ENCODE results near the gene ETV6.

Gene ETV6

DNA sequence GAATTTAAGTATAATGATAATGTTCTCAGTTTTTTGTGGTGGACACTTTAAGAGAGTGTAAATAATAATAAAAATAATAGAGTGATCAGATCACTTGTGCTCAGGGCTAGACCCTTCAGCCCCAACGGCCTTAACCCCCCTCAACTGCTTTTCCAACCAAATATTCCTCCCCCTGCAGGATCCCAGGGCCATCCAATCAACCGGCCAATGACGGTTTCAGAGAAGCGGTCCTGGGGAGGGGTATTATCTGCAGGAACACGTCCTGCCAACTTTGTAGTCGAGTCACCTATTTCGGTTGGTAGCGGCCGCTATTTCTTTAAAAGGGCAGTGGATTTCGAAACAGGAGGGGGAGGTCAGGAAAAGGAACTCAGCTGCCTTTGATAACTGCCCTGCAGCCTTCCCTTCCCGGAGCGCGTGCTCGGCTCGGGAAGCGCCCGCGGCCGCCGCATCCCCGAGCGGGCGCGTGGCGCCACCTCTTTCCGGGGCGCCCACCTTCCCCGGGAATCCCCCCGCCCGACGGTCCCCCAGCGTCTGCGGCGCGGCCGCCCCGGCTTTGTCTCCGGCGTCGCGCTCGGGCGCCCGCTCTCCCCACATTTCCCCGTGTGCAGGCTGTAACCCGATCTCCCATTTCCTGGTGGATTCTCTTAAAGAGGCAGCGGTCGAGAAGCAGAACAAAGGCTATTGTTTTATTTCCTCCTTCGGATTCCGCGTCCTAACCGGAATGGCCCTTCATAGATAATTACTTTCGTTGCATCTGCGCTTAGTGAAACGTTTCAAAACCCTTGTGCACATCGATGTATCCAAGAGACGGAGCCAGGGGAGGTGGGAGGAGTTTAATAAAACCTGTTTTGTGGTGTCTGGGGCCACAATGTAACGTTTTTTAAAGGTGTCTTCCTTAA lies 711 bp upstream of the ETV6 start:
- H3K27ac ChIP-seq (ENCODE audit: low read length): peak overlapping the region; percentile 87
- peak; percentile 54 for ATAC-seq (ENCODE audit: insufficient read depth, low read depth)

GRCh38 chr12:11650286-11651281 lies 1.1 kb downstream of the ETV6 start:
- peak overlapping the region; percentile 67 for H2AFZ ChIP-seq (ENCODE audit: low read depth, low read length)
- peaks cover 58% of the 10 kb centered on the region for H3K79me2 ChIP-seq (ENCODE audit: insufficient read depth, low read length)
- peaks cover 27% of the 10 kb centered on the region; the same call in 1 of the 2 replicates for H4K20me1 ChIP-seq (ENCODE audit: insufficient read depth, low read length)
- H3K4me1 ChIP-seq (ENCODE audit: insufficient read depth, low read length): peaks cover 45% of the 10 kb centered on the region
- ATAC-seq (ENCODE audit: insufficient read depth, low read depth): peak; percentile 31
- H3K4me2 ChIP-seq (ENCODE audit: insufficient read depth, low read length): peak overlapping the region; percentile 63
- no peaks in the 10 kb centered on the region for H3K27me3 ChIP-seq (ENCODE audit: insufficient read depth, low read length, poor library complexity)
- peaks cover 3% of the 10 kb centered on the region; the same call in 1 of the 2 replicates for H3K36me3 ChIP-seq (ENCODE audit: insufficient read depth, low read length)
- H3K9me3 ChIP-seq (ENCODE audit: insufficient read depth, low read length, severe bottlenecking): no peaks in the 10 kb centered on the region
- H3K9ac ChIP-seq (ENCODE audit: low read depth, low read length): peak overlapping the region; percentile 88
- TF ChIP-seq EZH2 (IDR thresholded peaks at IDR 0.05; ENCODE audit: borderline replicate concordance, low read depth, low read length, severe bottlenecking): no peak
- TF ChIP-seq, protein P1, sequence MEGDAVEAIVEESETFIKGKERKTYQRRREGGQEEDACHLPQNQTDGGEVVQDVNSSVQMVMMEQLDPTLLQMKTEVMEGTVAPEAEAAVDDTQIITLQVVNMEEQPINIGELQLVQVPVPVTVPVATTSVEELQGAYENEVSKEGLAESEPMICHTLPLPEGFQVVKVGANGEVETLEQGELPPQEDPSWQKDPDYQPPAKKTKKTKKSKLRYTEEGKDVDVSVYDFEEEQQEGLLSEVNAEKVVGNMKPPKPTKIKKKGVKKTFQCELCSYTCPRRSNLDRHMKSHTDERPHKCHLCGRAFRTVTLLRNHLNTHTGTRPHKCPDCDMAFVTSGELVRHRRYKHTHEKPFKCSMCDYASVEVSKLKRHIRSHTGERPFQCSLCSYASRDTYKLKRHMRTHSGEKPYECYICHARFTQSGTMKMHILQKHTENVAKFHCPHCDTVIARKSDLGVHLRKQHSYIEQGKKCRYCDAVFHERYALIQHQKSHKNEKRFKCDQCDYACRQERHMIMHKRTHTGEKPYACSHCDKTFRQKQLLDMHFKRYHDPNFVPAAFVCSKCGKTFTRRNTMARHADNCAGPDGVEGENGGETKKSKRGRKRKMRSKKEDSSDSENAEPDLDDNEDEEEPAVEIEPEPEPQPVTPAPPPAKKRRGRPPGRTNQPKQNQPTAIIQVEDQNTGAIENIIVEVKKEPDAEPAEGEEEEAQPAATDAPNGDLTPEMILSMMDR (IDR thresholded peaks at IDR 0.05; ENCODE audit: borderline replicate concordance, extremely low read depth, low read length, poor library complexity, severe bottlenecking): peak; percentile 26
- DNase-seq: peak; percentile 38
- peak overlapping the region; percentile 97 for H3K27ac ChIP-seq (ENCODE audit: low read length)
- peak overlapping the region; percentile 63 to 80 for H3K4me3 ChIP-seq (ENCODE audit: low read depth in 1 of 2, low read length in 2 of 2)

More for the DNA sequence above, 711 bp upstream of the ETV6 start:
- DNase-seq: peak; percentile 80
- no peaks in the 10 kb centered on the region for H3K27me3 ChIP-seq (ENCODE audit: insufficient read depth, low read length, poor library complexity)
- no peaks in the 10 kb centered on the region for H3K9me3 ChIP-seq (ENCODE audit: insufficient read depth, low read length, severe bottlenecking)
- no peaks in the 10 kb centered on the region for H3K36me3 ChIP-seq (ENCODE audit: insufficient read depth, low read length)
- peaks cover 40% of the 10 kb centered on the region for H3K79me2 ChIP-seq (ENCODE audit: insufficient read depth, low read length)
- H3K4me2 ChIP-seq (ENCODE audit: insufficient read depth, low read length): peak overlapping the region; percentile 62
- H2AFZ ChIP-seq (ENCODE audit: low read depth, low read length): peak overlapping the region; percentile 67
- H3K9ac ChIP-seq (ENCODE audit: low read depth, low read length): peak overlapping the region; percentile 88
- no peak for TF ChIP-seq EZH2 (IDR thresholded peaks at IDR 0.05; ENCODE audit: borderline replicate concordance, low read depth, low read length, severe bottlenecking)
- TF ChIP-seq, protein P1 (IDR thresholded peaks at IDR 0.05; ENCODE audit: borderline replicate concordance, extremely low read depth, low read length, poor library complexity, severe bottlenecking): no peak
- H3K4me3 ChIP-seq (ENCODE audit: low read depth in 1 of 2, low read length in 2 of 2): peak overlapping the region; percentile 31 to 60; a peak in 3 of 4 replicates
- H4K20me1 ChIP-seq (ENCODE audit: insufficient read depth, low read length): peaks cover 13% of the 10 kb centered on the region; the same call in 1 of the 2 replicates
- peaks cover 27% of the 10 kb centered on the region for H3K4me1 ChIP-seq (ENCODE audit: insufficient read depth, low read length)

DNA sequence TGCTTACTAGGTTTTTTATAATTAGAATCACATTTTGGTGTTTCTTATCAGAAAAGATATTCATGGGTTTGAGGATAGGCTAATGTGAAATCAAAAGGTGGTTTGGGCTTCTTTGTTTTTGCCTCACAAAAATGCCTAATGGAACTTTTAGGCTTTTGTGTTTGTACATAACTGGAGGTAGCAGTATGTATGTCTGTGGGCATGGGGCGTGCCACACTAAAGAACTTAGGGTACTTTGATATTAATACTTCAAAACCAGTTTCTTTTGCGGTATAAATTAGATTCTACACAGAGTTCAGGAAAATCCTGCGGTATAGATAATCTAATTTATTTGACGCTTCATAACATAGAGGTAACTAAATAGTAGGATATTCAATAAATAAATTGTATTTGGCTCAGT lies 1.9 kb downstream of the ETV6 start:
- Histone ChIP-seq H3K79me2 (ENCODE audit: insufficient read depth, low read length) (peaks cover 66% of the 10 kb centered on the region), H2AFZ (ENCODE audit: low read depth, low read length) (no peak overlapping the region), H3K4me1 (ENCODE audit: insufficient read depth, low read length) (peaks cover 53% of the 10 kb centered on the region), H3K4me3 (ENCODE audit: low read depth in 1 of 2, low read length in 2 of 2) (peak overlapping the region; percentile 63 to 80), H3K9me3 (ENCODE audit: insufficient read depth, low read length, severe bottlenecking) (no peaks in the 10 kb centered on the region), H3K27me3 (ENCODE audit: insufficient read depth, low read length, poor library complexity) (no peaks in the 10 kb centered on the region), H3K9ac (ENCODE audit: low read depth, low read length) (peak overlapping the region; percentile 88), H4K20me1 (ENCODE audit: insufficient read depth, low read length) (peaks cover 35% of the 10 kb centered on the region), H3K27ac (ENCODE audit: low read length) (peak overlapping the region; percentile 97), H3K36me3 (ENCODE audit: insufficient read depth, low read length) (peaks cover 11% of the 10 kb centered on the region), H3K4me2 (ENCODE audit: insufficient read depth, low read length) (peak overlapping the region; percentile 63)
- no peak for TF ChIP-seq EZH2 (IDR thresholded peaks at IDR 0.05; ENCODE audit: borderline replicate concordance, low read depth, low read length, severe bottlenecking)
- TF ChIP-seq, protein P1 (IDR thresholded peaks at IDR 0.05; ENCODE audit: borderline replicate concordance, extremely low read depth, low read length, poor library complexity, severe bottlenecking): no peak
- ATAC-seq (ENCODE audit: insufficient read depth, low read depth) (peak; percentile 20; the same call in 2 of the 3 replicates), DNase-seq (peak; percentile 26)
